ENCODE data around the gene PHEX.

GRCh38 chrX:22056235-22056634 lies 24.1 kb downstream of the PHEX start:
- TF ChIP-seq ZNF70 (CRISPR knock-in tag; IDR thresholded peaks at IDR 0.05), result no peak
- no peak for TF ChIP-seq GLIS3 (CRISPR knock-in tag; IDR thresholded peaks at IDR 0.05)
- no peak for TF ChIP-seq CSDC2 (CRISPR knock-in tag; IDR thresholded peaks at IDR 0.05)
- TF ChIP-seq ARNTL (CRISPR knock-in tag; IDR thresholded peaks at IDR 0.05; ENCODE audit: borderline replicate concordance, low read depth), result no peak
- TF ChIP-seq OSR1 (CRISPR knock-in tag; IDR thresholded peaks at IDR 0.05), result no peak
